Prostate gland (tissue), 2 donors: ENCODE results near the gene INTS4.

Experiments
- POLR2A ChIP-seq: fragments of 450-650 bp; IDR thresholded peaks from one replicate; pipeline ENCODE4 v1.6.1; 2016; ENCODE audit warnings: antibody characterized with exemption, mild to moderate bottlenecking
- POLR2AphosphoS5 ChIP-seq: sonication (generic); formaldehyde crosslinking; IDR thresholded peaks from one replicate; pipeline ENCODE4 v1.6.1; 2017; ENCODE audit warnings: antibody characterized with exemption
- TF ChIP-seq, protein P1 (sequence below), 4 experiments: fragments of 200-600 bp in 2 of 4; fragments of 450-650 bp in 2 of 4; sonication (generic) in 2 of 4; IDR thresholded peaks; 1 replicate in 3 of 4; 2 replicates in 1 of 4; pipeline ENCODE4 v1.5.1; 2016 to 2019; ENCODE audit warnings: antibody characterized with exemption in 4 of 4, mild to moderate bottlenecking in 2 of 4, moderate library complexity in 2 of 4

DNA sequence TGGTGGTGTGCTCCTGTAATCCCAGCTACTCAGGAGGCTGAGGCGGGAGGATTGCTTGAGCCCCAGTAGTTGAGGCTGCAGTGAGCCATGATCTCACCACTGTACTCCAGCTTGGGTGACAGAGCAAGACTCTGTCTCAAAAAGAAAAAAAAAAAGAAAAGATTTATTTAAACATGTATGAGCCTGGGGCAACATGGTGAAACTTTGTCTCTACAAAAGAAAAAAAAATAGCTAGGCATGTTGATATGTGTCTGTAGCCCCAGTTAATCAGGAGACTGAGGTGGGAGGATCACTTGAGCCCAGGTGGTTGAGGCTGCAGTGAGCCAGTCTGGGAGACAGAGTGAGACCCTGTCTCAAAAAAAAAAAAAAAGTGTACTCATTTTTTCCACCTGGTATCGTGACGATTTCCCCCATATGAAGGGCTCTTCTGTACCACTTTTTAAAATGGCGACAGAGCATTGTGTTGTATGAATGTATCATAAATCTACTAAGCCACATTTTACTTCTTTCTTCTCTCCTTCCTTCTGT lies 45.0 kb upstream of the INTS4 start:
- TF ChIP-seq, protein P1, sequence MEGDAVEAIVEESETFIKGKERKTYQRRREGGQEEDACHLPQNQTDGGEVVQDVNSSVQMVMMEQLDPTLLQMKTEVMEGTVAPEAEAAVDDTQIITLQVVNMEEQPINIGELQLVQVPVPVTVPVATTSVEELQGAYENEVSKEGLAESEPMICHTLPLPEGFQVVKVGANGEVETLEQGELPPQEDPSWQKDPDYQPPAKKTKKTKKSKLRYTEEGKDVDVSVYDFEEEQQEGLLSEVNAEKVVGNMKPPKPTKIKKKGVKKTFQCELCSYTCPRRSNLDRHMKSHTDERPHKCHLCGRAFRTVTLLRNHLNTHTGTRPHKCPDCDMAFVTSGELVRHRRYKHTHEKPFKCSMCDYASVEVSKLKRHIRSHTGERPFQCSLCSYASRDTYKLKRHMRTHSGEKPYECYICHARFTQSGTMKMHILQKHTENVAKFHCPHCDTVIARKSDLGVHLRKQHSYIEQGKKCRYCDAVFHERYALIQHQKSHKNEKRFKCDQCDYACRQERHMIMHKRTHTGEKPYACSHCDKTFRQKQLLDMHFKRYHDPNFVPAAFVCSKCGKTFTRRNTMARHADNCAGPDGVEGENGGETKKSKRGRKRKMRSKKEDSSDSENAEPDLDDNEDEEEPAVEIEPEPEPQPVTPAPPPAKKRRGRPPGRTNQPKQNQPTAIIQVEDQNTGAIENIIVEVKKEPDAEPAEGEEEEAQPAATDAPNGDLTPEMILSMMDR (IDR thresholded peaks at IDR 0.05), result no peak
- TF ChIP-seq POLR2A, result no peak
- no peak for TF ChIP-seq POLR2AphosphoS5
